ENCODE data around the gene SUGP1.

GRCh38 chr19:19268453-19269385, 51.6 kb downstream of the SUGP1 start:
- no peak for TF ChIP-seq CTCF (IDR thresholded peaks at IDR 0.05)
- no peak for TF ChIP-seq POLR2A (IDR thresholded peaks at IDR 0.05)
